Stimulated activated CD8-positive, alpha-beta memory T cell treated with anti-CD3 and anti-CD28 coated beads, Interleukin-7, amount 100 ng/mL, for 48 hours (primary cell): ENCODE results near the gene KRTAP5-8.
"Not testable (repeated sequence)": the region's sequence is repeated elsewhere in the genome, so short reads cannot be mapped to it uniquely, and the experiment has no call there.

ENCODE experiments used
- DNase-seq, 2 donors: peaks; one replicate each; pipeline ENCODE4 v3.0.0-alpha.2; 2020; ENCODE audit warnings: low read depth in 1 of 2; ENCODE audit errors: extremely low read depth in 1 of 2

Gene KRTAP5-8

GRCh38 chr11:71568704-71569349, 31.0 kb downstream of the KRTAP5-8 start:
- no peak for DNase-seq

GRCh38 chr11:71571101-71571850, 33.5 kb downstream of the KRTAP5-8 start:
- DNase-seq: not testable (repeated sequence)

GRCh38 chr11:71572811-71573210, 35.0 kb downstream of the KRTAP5-8 start:
- no peak for DNase-seq

- no peak for DNase-seq
Measured at GRCh38 chr11:71574418-71574817, 36.6 kb downstream of the KRTAP5-8 start.

GRCh38 chr11:71575723-71576424, 38.0 kb downstream of the KRTAP5-8 start:
- DNase-seq: no peak

DNA sequence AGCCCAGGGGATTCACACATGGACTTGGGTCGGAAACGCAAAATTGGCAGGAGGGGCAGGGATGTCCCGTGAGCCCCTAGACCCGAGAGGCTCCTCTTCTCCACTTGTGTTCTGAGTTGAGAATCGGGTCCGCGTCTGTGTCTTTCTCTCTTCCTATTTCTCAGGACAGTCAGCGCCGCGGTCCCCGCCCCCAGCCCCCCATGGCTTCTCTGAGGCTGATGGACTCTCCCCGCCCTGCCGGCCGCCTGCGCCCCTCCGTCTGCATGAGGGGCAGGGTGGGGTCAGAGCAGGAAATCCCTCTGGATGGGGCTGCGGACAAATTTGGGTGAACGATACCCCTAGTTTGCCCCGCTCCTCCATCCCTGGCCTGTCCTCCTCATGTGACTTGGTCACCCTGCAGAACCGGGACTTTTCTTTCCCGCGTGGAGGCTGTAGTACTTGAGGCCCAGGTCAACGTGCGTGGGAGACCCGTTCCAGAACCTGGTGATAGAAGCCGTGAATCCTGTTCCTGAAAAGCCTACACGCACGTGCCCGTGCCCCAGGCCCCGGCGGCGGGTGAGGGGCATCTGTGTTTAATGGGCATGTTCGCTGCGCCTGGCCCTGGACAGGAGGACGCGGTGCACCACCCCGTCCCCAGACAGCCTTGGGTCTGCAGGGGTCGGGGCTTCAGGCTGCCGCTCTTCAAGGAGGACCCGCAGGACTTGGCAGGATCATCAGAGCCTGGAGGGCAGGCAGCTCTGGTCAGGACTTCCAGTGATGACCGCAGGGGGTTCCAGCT, 39.1 kb downstream of the KRTAP5-8 start:
- not testable (repeated sequence) for DNase-seq

- no peak for DNase-seq
Measured at GRCh38 chr11:71577469-71578004, 39.7 kb downstream of the KRTAP5-8 start.

DNA sequence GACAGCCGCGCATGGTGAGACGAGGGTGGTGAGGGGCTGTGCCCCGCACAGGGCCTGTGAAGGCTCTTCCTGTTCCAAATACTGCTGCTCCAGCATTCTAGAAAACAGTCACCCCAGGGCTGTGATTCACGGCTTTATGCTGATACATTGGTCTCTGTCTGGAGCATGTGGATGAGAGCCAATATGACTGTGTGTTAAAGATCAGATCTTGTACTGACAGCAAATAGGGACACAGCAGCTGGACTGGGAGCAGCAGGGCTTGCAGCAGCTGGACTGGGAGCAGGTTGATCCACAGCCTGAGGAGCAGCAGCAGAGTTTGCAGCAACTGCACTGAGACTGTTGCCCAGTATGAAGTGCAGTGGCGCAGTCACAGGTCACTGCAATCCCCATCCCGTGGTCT, 41.7 kb downstream of the KRTAP5-8 start:
- not testable (repeated sequence) for DNase-seq

DNA sequence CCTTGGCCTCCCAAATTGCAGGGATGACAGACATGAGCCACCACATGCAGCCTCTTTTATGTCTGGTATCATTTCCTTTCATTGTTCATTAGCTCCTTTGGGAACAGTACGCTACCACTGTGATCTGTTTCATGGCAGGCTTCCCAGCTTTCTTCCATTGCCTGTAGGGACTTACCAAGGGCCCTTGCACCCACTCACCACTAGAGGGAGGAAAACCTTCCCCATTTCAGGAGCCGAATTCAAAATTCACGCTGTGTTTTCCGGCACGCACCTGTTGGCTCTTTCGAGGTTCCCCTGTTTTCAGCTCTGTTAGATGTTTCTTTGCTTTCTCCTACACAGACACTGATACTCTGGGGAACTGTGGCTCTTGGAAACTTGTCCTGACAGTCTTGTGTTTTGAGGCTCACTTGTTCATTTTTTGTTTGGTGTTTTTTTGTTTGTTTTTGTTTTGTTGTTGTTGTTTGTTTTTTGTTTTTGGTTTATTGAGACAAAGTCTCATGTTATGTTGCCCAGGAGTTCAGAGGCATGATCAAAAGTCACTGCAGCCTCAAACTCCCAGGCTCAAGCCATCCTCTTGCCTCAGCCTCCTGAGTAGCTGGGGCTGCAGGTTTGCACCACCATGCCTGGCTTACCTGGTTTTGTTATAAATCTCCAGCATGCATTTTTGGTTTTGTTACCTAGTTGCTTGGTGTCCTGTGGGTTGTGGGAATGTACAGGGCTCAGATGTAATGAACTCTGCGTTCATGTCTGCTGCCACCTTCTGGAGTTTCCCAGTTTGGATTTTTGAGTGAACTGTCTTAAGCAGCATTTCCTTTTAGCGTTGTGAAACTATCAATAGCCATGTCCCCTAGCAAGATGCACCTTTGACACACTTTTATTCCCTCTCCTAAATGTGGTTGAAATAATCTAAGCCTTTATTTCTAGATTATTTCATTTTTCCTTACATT, 42.5 kb downstream of the KRTAP5-8 start:
- DNase-seq: no peak

DNA sequence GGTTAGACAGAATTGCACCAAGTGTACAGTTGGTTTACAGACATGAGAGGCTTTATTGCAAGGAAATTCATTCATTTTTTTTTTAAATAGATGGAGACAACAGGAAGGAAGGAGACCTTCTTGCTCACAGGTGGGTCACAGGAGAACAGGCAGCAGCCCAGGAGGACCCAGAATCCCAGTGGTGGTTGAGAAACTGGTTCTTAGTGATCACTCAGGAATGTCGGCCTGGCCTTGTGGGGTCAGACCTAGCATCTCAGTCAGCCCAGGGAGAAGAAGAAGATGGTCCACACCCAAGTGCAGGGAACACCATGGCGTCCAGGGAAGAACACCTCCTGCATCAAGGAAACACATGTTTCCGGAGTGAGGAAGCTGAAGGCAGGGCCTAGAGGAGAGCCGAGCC, 44.0 kb downstream of the KRTAP5-8 start:
- DNase-seq: no peak

GRCh38 chr11:71582309-71582895, 44.6 kb downstream of the KRTAP5-8 start, which contains the start of gene KRTAP5-11:
TSS of gene KRTAP5-11 (minus strand) at chr11:71582875. CDS start at chr11:71582837, 38 bp downstream.
- no peak for DNase-seq

- not testable (repeated sequence) for DNase-seq
Measured at GRCh38 chr11:71582969-71583368, 45.1 kb downstream of the KRTAP5-8 start.

DNA sequence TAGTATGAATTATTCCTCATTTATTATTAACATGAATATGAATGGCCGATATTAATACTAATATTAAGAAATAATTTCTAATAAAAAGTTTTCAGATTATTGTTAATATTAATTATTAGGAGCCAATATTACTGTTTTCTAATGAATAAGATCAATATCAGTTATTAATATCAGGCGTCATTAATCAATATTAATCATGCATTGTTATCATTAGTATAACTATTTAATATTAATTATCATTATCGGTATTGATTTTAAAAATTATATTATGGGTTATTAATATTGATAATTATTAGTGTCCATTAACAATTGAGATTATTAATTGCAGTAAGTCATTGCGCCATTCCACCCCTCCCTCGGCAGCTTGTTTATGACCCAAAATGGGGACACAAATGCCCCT, 47.8 kb downstream of the KRTAP5-8 start:
- not testable (repeated sequence) for DNase-seq

DNA sequence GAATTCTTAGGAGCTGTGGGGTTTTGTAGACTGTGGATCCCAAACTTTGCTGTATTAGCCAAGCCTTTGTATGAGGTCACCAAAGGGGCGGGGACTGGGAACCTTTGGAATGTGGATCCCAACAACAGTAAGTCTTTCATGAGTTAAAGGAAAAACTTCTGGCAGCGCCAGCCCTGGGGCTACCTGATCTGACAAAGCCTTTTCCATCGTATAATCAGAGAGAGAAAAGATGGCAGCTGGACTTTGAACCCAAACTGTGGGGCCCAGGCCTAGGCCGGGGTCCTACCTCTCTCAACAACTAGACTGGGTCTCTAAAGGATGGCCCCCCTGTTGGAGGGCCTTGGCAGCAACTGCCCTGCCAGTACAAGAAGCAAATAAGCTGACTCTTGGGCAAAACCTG, 50.5 kb downstream of the KRTAP5-8 start:
- DNase-seq: not testable (repeated sequence)
